HepG2 (cell line): ENCODE results near the gene SLC15A3. TPM values are rescaled to one million over a fixed set of nuclear protein-coding genes. Genes with fewer than 3 reads are reported as not detected.

Source experiments
- ARHGAP35 ChIP-seq: sonication (generic); formaldehyde crosslinking; IDR thresholded peaks from 2 replicates; pipeline ENCODE4 v1.9.0; 2022; ENCODE audit warnings: mild to moderate bottlenecking, inconsistent platforms, moderate library complexity, missing genetic modification reagents, borderline replicate concordance
- ARID4A ChIP-seq: sonication (generic); formaldehyde crosslinking; IDR thresholded peaks from 2 replicates; pipeline ENCODE4 v1.5.0; 2020; ENCODE audit warnings: mild to moderate bottlenecking, missing genetic modification reagents, borderline replicate concordance
- ARNT2 ChIP-seq: sonication (generic); formaldehyde crosslinking; IDR thresholded peaks from 2 replicates; pipeline ENCODE4 v1.8.0; 2022; ENCODE audit warnings: mild to moderate bottlenecking, low read depth, missing genetic modification reagents, moderate library complexity
- HMG20B ChIP-seq: conservative IDR thresholded peaks from 2 replicates; pipeline ENCODE4 v1.6.1; 2016; ENCODE audit warnings: missing genetic modification reagents, missing compliant biosample characterization
- KDM1A ChIP-seq: IDR thresholded peaks from 2 replicates; pipeline ENCODE4 v1.6.1; 2016; ENCODE audit warnings: missing compliant biosample characterization
- MAFK ChIP-seq, 2 experiments: IDR thresholded peaks in 1 of 2; conservative IDR thresholded peaks in 1 of 2; 2 replicates each; pipeline ENCODE4 v1.6.1; 2011; ENCODE audit warnings: improper control_type of control experiment in 2 of 2, low read length in 2 of 2
- NCOA1 ChIP-seq: sonication (generic); formaldehyde crosslinking; IDR thresholded peaks from 2 replicates; pipeline ENCODE4 v1.9.0; 2021; ENCODE audit warnings: missing genetic modification reagents
- PLRG1 ChIP-seq: fragments of 450-650 bp; conservative IDR thresholded peaks from 2 replicates; pipeline ENCODE4 v1.6.1; 2016
- SNAI1 ChIP-seq: sonication (generic); formaldehyde crosslinking; IDR thresholded peaks from 2 replicates; pipeline ENCODE4 v1.5.0; 2020; ENCODE audit warnings: mild to moderate bottlenecking, missing genetic modification reagents, borderline replicate concordance
- SP5 ChIP-seq: IDR thresholded peaks from 2 replicates; pipeline ENCODE4 v1.6.1; 2016; ENCODE audit warnings: low read depth, borderline replicate concordance
- TRIM24 ChIP-seq: sonication (generic); formaldehyde crosslinking; IDR thresholded peaks from 2 replicates; pipeline ENCODE4 v1.8.0; 2022; ENCODE audit warnings: mild to moderate bottlenecking, missing genetic modification reagents
- ZBTB44 ChIP-seq: sonication (generic); formaldehyde crosslinking; IDR thresholded peaks from 2 replicates; pipeline ENCODE4 v1.4.0; 2020; ENCODE audit warnings: missing genetic modification reagents
- ZMAT3 ChIP-seq: sonication (generic); formaldehyde crosslinking; conservative IDR thresholded peaks from 2 replicates; pipeline ENCODE4 v1.7.0; 2021; ENCODE audit warnings: missing genetic modification reagents
- ZNF143 ChIP-seq: sonication (generic); formaldehyde crosslinking; IDR thresholded peaks from 2 replicates; pipeline ENCODE4 v1.4.0; 2020; ENCODE audit warnings: missing genetic modification reagents
- ZNF225 ChIP-seq: sonication (generic); formaldehyde crosslinking; IDR thresholded peaks from 2 replicates; pipeline ENCODE4 v1.4.0; 2020; ENCODE audit warnings: mild to moderate bottlenecking, missing genetic modification reagents
- ZNF44 ChIP-seq: sonication (generic); formaldehyde crosslinking; IDR thresholded peaks from 2 replicates; pipeline ENCODE4 v1.5.1; 2020; ENCODE audit warnings: mild to moderate bottlenecking, missing genetic modification reagents
- ZNF557 ChIP-seq: sonication (generic); formaldehyde crosslinking; IDR thresholded peaks from 2 replicates; pipeline ENCODE4 v1.4.0; 2020; ENCODE audit warnings: missing genetic modification reagents
- ZNF687 ChIP-seq: sonication (generic); formaldehyde crosslinking; IDR thresholded peaks from 2 replicates; pipeline ENCODE4 v1.5.1; 2020; ENCODE audit warnings: mild to moderate bottlenecking, missing genetic modification reagents, moderate library complexity
- ZNF720 ChIP-seq: sonication (generic); formaldehyde crosslinking; IDR thresholded peaks from 2 replicates; pipeline ENCODE4 v1.4.0; 2020; ENCODE audit warnings: missing genetic modification reagents
- polyA plus RNA-seq, 8 experiments: library from polyadenylated mRNA; depleted of rRNA in 3 of 8; stranded (reverse) in 7 of 8; unstranded in 1 of 8; fragments of >200 nt; fragmentation: Illumina TruSeq in 4 of 8; extraction: Trizol in 4 of 8; gene quantifications; 2 replicates each; pipeline versions ENCODE4 v1.2.1 to v1.2.3, GENCODE V29; 2011 to 2016; ENCODE audit warnings: low read depth in 4 of 8, missing spikeins in 1 of 8, mixed read lengths in 1 of 8; ENCODE audit not compliant: insufficient read depth in 1 of 8
- total RNA-seq, 5 experiments: library from RNA; depleted of rRNA; stranded (reverse); fragments of >200 nt; fragmentation: Illumina TruSeq; extraction: Trizol; gene quantifications; 2 replicates each; pipeline ENCODE4 v1.2.3, GENCODE V29; 2016; ENCODE audit warnings: low read depth in 1 of 5
- TF ChIP-seq, protein P1 (sequence below): IDR thresholded peaks from 2 replicates; pipeline ENCODE4 v1.6.1; 2016; ENCODE audit warnings: mild to moderate bottlenecking, missing biosample characterization, missing genetic modification reagents

SLC15A3 gene
- total and polyA plus RNA-seq, 2 of the 13 experiments (the other 11 are each of a cell fraction or from before 2014, with no cell fraction given): 0.45 to 0.77 TPM

GRCh38 chr11:60924110-60924905 lies 27.7 kb downstream of the SLC15A3 start, which contains the start of gene TMEM132A (continued):
- TF ChIP-seq SP5 (CRISPR knock-in tag): 0 out of 2 replicates have a peak, but pooled peaks have one; percentile 20
- peak; percentile 57; the same call in 1 of the 2 replicates for TF ChIP-seq ARID4A (CRISPR knock-in tag)
- TF ChIP-seq PLRG1: no peak
- no peak for TF ChIP-seq HMG20B (CRISPR knock-in tag)
- TF ChIP-seq ZNF720 (CRISPR knock-in tag): no peak
- TF ChIP-seq ZNF143 (CRISPR knock-in tag): peak; percentile 49; the same call in 1 of the 2 replicates
- TF ChIP-seq, protein P1, sequence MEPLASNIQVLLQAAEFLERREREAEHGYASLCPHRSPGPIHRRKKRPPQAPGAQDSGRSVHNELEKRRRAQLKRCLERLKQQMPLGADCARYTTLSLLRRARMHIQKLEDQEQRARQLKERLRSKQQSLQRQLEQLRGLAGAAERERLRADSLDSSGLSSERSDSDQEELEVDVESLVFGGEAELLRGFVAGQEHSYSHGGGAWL: no peak
- no peak for TF ChIP-seq SNAI1
- no peak for TF ChIP-seq ZBTB44 (CRISPR knock-in tag)
- no peak for TF ChIP-seq NCOA1
- TF ChIP-seq ZMAT3 (CRISPR knock-in tag): no peak
- peak; percentile 28; the same call in 1 of the 2 replicates for TF ChIP-seq ZNF225 (CRISPR knock-in tag)
- no peak for TF ChIP-seq ARHGAP35 (CRISPR knock-in tag)
- peak; percentile 75 for TF ChIP-seq ZNF687
- TF ChIP-seq KDM1A: peak; percentile 65; the same call in 1 of the 2 replicates
- 0 out of 2 replicates have a peak, but pooled peaks have one; percentile 22 for TF ChIP-seq ZNF557 (CRISPR knock-in tag)
- peak; percentile 69; the same call in 1 of the 2 replicates for TF ChIP-seq ARNT2 (CRISPR knock-in tag)
- no peak for TF ChIP-seq MAFK (conservative IDR thresholded peaks at IDR 0.05 in 1 of 2, IDR thresholded peaks at IDR 0.05 in 1 of 2; ENCODE audit: low read length in 2 of 2)
- no peak for TF ChIP-seq TRIM24 (CRISPR knock-in tag)
- no peak for TF ChIP-seq ZNF44
